GM23338 (cell line): ENCODE results near the gene SSTR5.

Source experiments
- CREB1 ChIP-seq: fragments of 250-450 bp; sonication (Bioruptor Pico); IDR thresholded peaks from 2 replicates; pipeline ENCODE4 v1.5.0; 2020; ENCODE audit warnings: low read depth, mild to moderate bottlenecking, moderate library complexity
- CTCF ChIP-seq, 2 experiments: fragments of 200-600 bp in 1 of 2; sonication (generic) in 1 of 2; conservative IDR thresholded peaks; 2 replicates each; pipeline versions ENCODE4 v1.5.1 to v1.6.1; 2016 to 2017; ENCODE audit warnings: antibody characterized with exemption in 2 of 2, low read depth in 2 of 2, mild to moderate bottlenecking in 2 of 2, moderate library complexity in 1 of 2
- ETS1 ChIP-seq: IDR thresholded peaks from 2 replicates; pipeline ENCODE4 v1.6.1; 2016; ENCODE audit warnings: antibody characterized with exemption
- EZH2 ChIP-seq: fragments of 200-600 bp; sonication (generic); IDR thresholded peaks from one replicate; pipeline ENCODE4 v1.8.0; 2017; ENCODE audit warnings: antibody characterized with exemption, mild to moderate bottlenecking, low read depth; ENCODE audit not compliant: unreplicated experiment
- EZH2phosphoT487 ChIP-seq: fragments of 200-600 bp; sonication (generic); IDR thresholded peaks from one replicate; pipeline ENCODE4 v1.8.1; 2018; ENCODE audit warnings: antibody characterized with exemption; ENCODE audit not compliant: unreplicated experiment
- JUNB ChIP-seq: IDR thresholded peaks from one replicate; pipeline ENCODE4 v1.6.1; 2016; ENCODE audit warnings: antibody characterized with exemption; ENCODE audit not compliant: unreplicated experiment
- NANOG ChIP-seq: IDR thresholded peaks from 2 replicates; pipeline ENCODE4 v1.6.1; 2016; ENCODE audit warnings: antibody characterized with exemption, borderline replicate concordance
- POLR2AphosphoS5 ChIP-seq: IDR thresholded peaks from 2 replicates; pipeline ENCODE4 v1.6.1; 2016; ENCODE audit warnings: antibody characterized with exemption, low read depth
- REST ChIP-seq: IDR thresholded peaks from one replicate; pipeline ENCODE4 v1.6.1; 2018; ENCODE audit warnings: antibody characterized with exemption; ENCODE audit not compliant: unreplicated experiment
- ZNF114 ChIP-seq: fragments of 250-450 bp; sonication (Bioruptor Pico); IDR thresholded peaks from 2 replicates; pipeline ENCODE4 v1.5.0; 2020; ENCODE audit warnings: mild to moderate bottlenecking, moderate library complexity

GRCh38 chr16:1082266-1082951 is 9.9 kb downstream of the SSTR5 start:
- TF ChIP-seq CTCF (conservative IDR thresholded peaks at IDR 0.05; ENCODE audit: low read depth in 2 of 2) (no peak), EZH2 (no peak), REST (no peak), POLR2AphosphoS5 (no peak), ETS1 (no peak), JUNB (no peak), NANOG (no peak), ZNF114 (CRISPR knock-in tag) (no peak), EZH2phosphoT487 (no peak), CREB1 (CRISPR knock-in tag) (no peak)
